OCI-LY7 (cell line): ENCODE measurements around the gene STARD9. TPM values are rescaled to one million over a fixed set of nuclear protein-coding genes. Genes with fewer than 3 reads are reported as not detected.

ENCODE experiments used
- BruUV-seq: library from RNA; stranded (reverse); fragments of 400-500 nt; replicated peaks from 2 replicates; lab custom pipeline; 2021; lab: Mats Ljungman, UMichigan
- CTCF ChIA-PET: fragments of 300-600 bp; sonication (Branson Sonifier 250); formaldehyde crosslinking; loops from one replicate; lab custom pipeline; 2022; ENCODE audit warnings: antibody characterized with exemption; ENCODE audit not compliant: unreplicated experiment; lab: Charles Lee
- POLR2A ChIA-PET: fragments of 300-600 bp; sonication (Branson Sonifier 250); formaldehyde crosslinking; loops from one replicate; lab custom pipeline; 2022; ENCODE audit warnings: antibody characterized with exemption; lab: Charles Lee
- DNase-seq: peaks from one replicate; pipeline ENCODE4 v3.0.0-alpha.2; 2015; ENCODE audit warnings: low spot score
- H2AFZ ChIP-seq: fragments of 200-600 bp; sonication (generic), shearing (Covaris generic); 2 replicates; pipeline ENCODE4 v1.6.1; 2014; ENCODE audit warnings: mild to moderate bottlenecking, antibody characterized with exemption, low read length, moderate library complexity
- H3K27ac ChIP-seq: fragments of 200-600 bp; sonication (generic); 2 replicates; pipeline ENCODE4 v1.5.1; 2014; ENCODE audit warnings: mixed run types, low read depth, mild to moderate bottlenecking, moderate library complexity, low read length, inconsistent platforms; ENCODE audit not compliant: poor library complexity, severe bottlenecking
- H3K36me3 ChIP-seq: fragments of 200-600 bp; sonication (generic); 2 replicates; pipeline ENCODE4 v1.6.1; 2014; ENCODE audit warnings: mild to moderate bottlenecking, antibody characterized with exemption, low read length, moderate library complexity, mixed read lengths; ENCODE audit not compliant: insufficient read depth
- H3K4me1 ChIP-seq: fragments of 200-600 bp; sonication (generic); 2 replicates; pipeline ENCODE4 v1.5.1; 2014; ENCODE audit warnings: mild to moderate bottlenecking, low read length; ENCODE audit not compliant: insufficient read depth, poor library complexity, severe bottlenecking
- H3K4me2 ChIP-seq: fragments of 200-600 bp; sonication (generic); 2 replicates; pipeline ENCODE4 v1.6.1; 2014; ENCODE audit warnings: mild to moderate bottlenecking, low read length
- H3K4me3 ChIP-seq: fragments of 200-600 bp; sonication (generic); 2 replicates; pipeline ENCODE4 v1.5.1; 2014; ENCODE audit warnings: mild to moderate bottlenecking, low read depth, low read length; ENCODE audit not compliant: poor library complexity, severe bottlenecking
- H3K79me2 ChIP-seq: fragments of 200-600 bp; sonication (generic); 2 replicates; pipeline ENCODE4 v1.6.1; 2016; ENCODE audit warnings: low read depth, mild to moderate bottlenecking, low read length, moderate library complexity, mixed read lengths; ENCODE audit not compliant: insufficient read depth
- H3K9me2 ChIP-seq: fragments of 200-600 bp; sonication (generic); 2 replicates; pipeline ENCODE4 v1.6.1; 2016; ENCODE audit warnings: mild to moderate bottlenecking, low read length, mixed read lengths; ENCODE audit not compliant: insufficient read depth
- H3K9me3 ChIP-seq: fragments of 200-600 bp; sonication (generic); 2 replicates; pipeline ENCODE4 v1.6.1; 2014; ENCODE audit warnings: mild to moderate bottlenecking, mixed run types, low read length, mixed read lengths
- H4K20me1 ChIP-seq: fragments of 200-600 bp; sonication (generic); 2 replicates; pipeline ENCODE4 v1.6.1; 2014; ENCODE audit warnings: mild to moderate bottlenecking, antibody characterized with exemption, low read length, moderate library complexity, mixed read lengths; ENCODE audit not compliant: insufficient read depth
- EZH2phosphoT487 ChIP-seq: fragments of 200-600 bp; sonication (generic); IDR thresholded peaks from 2 replicates; pipeline ENCODE4 v1.6.1; 2018; ENCODE audit warnings: low read depth, borderline replicate concordance, mild to moderate bottlenecking, mixed run types, antibody characterized with exemption, low read length, moderate library complexity, mixed read lengths
- intact Hi-C: fragments of 100-400 bp; cut with micrococcal nuclease; formaldehyde crosslinking; loops from one replicate; pipeline ENCODE4 v1.10.0; 2022; ENCODE audit not compliant: unreplicated experiment
- total RNA-seq, 2 experiments: library from RNA; depleted of rRNA in 1 of 2; stranded (reverse); fragments of >200 nt in 1 of 2; shearing (Covaris generic) in 1 of 2; gene quantifications; 2 replicates each; pipeline ENCODE4 v1.2.3, GENCODE V29; 2014 to 2022
- TF ChIP-seq, protein P1 (sequence below): fragments of 200-600 bp; sonication (generic); conservative IDR thresholded peaks from 2 replicates; pipeline ENCODE4 v1.5.1; 2014; ENCODE audit warnings: mild to moderate bottlenecking, antibody characterized with exemption, low read length, moderate library complexity, mixed read lengths

The STARD9 gene
- total RNA-seq, 2 experiments from 2014 or later = 8.9 to 15.3 TPM

- H4K20me1 ChIP-seq = no peaks in the 10 kb centered on the region
- no peaks in the 10 kb centered on the region for H3K4me1 ChIP-seq
- no peaks in the 10 kb centered on the region for H3K9me3 ChIP-seq
- H3K36me3 ChIP-seq = peaks cover 8% of the 10 kb centered on the region
- CTCF ChIA-PET = no interaction called here
- intact Hi-C loops = no loop called here
- no peaks in the 10 kb centered on the region for H3K9me2 ChIP-seq
- no TSS peak for BruUV-seq
- DNase-seq = peak; percentile 43
- POLR2A ChIA-PET = interaction anchor here (0.6 kb wide), 1 partner anchor 73 kb away, joined by 3 read pairs; no protein-coding TSS in a partner anchor
- H2AFZ ChIP-seq = no peak overlapping the region
- no peak overlapping the region for H3K4me2 ChIP-seq
- H3K27ac ChIP-seq = no peak overlapping the region
- no peak overlapping the region for H3K4me3 ChIP-seq
- TF ChIP-seq, protein P1, sequence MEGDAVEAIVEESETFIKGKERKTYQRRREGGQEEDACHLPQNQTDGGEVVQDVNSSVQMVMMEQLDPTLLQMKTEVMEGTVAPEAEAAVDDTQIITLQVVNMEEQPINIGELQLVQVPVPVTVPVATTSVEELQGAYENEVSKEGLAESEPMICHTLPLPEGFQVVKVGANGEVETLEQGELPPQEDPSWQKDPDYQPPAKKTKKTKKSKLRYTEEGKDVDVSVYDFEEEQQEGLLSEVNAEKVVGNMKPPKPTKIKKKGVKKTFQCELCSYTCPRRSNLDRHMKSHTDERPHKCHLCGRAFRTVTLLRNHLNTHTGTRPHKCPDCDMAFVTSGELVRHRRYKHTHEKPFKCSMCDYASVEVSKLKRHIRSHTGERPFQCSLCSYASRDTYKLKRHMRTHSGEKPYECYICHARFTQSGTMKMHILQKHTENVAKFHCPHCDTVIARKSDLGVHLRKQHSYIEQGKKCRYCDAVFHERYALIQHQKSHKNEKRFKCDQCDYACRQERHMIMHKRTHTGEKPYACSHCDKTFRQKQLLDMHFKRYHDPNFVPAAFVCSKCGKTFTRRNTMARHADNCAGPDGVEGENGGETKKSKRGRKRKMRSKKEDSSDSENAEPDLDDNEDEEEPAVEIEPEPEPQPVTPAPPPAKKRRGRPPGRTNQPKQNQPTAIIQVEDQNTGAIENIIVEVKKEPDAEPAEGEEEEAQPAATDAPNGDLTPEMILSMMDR = peak; percentile 72
- no peak for TF ChIP-seq EZH2phosphoT487
- H3K79me2 ChIP-seq = no peaks in the 10 kb centered on the region
These were observed 16.0 kb downstream of the STARD9 start for GRCh38 chr15:42591238-42591934.

- no peaks in the 10 kb centered on the region for H4K20me1 ChIP-seq
- no peaks in the 10 kb centered on the region for H3K9me2 ChIP-seq
- no peak overlapping the region for H3K4me3 ChIP-seq
- no TSS peak for BruUV-seq
- no peak overlapping the region for H3K27ac ChIP-seq
- intact Hi-C loops = no loop called here
- H3K4me1 ChIP-seq = no peaks in the 10 kb centered on the region
- no peak for DNase-seq
- H3K9me3 ChIP-seq = no peaks in the 10 kb centered on the region
- ChIA-PET POLR2A (interaction anchor here (0.7 kb wide), 1 partner anchor 13 kb away, joined by 4 read pairs; no protein-coding TSS in a partner anchor), CTCF (no interaction called here)
- peaks cover 5% of the 10 kb centered on the region; the same call in 1 of the 2 replicates for H3K36me3 ChIP-seq
- no peak overlapping the region for H3K4me2 ChIP-seq
- H3K79me2 ChIP-seq = no peaks in the 10 kb centered on the region
- H2AFZ ChIP-seq = no peak overlapping the region
- TF ChIP-seq EZH2phosphoT487 = no peak
- TF ChIP-seq, protein P1 = no peak
These were observed 17.3 kb downstream of the STARD9 start for GRCh38 chr15:42592716-42593115.

GRCh38 chr15:42593143-42593542 lies 17.7 kb downstream of the STARD9 start:
- Histone ChIP-seq H3K4me2 (no peak overlapping the region), H3K36me3 (peaks cover 5% of the 10 kb centered on the region; the same call in 1 of the 2 replicates), H3K79me2 (no peaks in the 10 kb centered on the region), H3K4me3 (no peak overlapping the region), H3K9me2 (no peaks in the 10 kb centered on the region), H3K9me3 (no peaks in the 10 kb centered on the region), H4K20me1 (no peaks in the 10 kb centered on the region), H3K4me1 (no peaks in the 10 kb centered on the region), H3K27ac (no peak overlapping the region), H2AFZ (no peak overlapping the region)
- CTCF ChIA-PET = no interaction called here
- no TSS peak for BruUV-seq
- POLR2A ChIA-PET = interaction anchor here (0.7 kb wide), 1 partner anchor 13 kb away, joined by 4 read pairs; no protein-coding TSS in a partner anchor
- TF ChIP-seq, protein P1 = no peak
- TF ChIP-seq EZH2phosphoT487 = no peak
- intact Hi-C loops = no loop called here
- no peak for DNase-seq
